Heart left ventricle (tissue), 13 donors: ENCODE measurements around the gene MS4A6A.

Experiments
- CTCF ChIP-seq, 12 donors: fragments of 200-600 bp; sonication (generic) in 4 of 12; IDR thresholded peaks; one replicate each; pipeline versions ENCODE4 v1.5.0 to v1.8.0; 2018 to 2022; ENCODE audit warnings: antibody characterized with exemption in 12 of 12, mild to moderate bottlenecking in 5 of 12
- POLR2A ChIP-seq, 2 donors: fragments of 450-650 bp; IDR thresholded peaks; one replicate each; pipeline ENCODE4 v1.6.1; 2017; ENCODE audit warnings: antibody characterized with exemption in 2 of 2, mild to moderate bottlenecking in 2 of 2, moderate library complexity in 2 of 2
- donor health status: ischemic (EF 13 %, LVEDD 7.1; RV severe dilation, severe dysfunction).
- donor health status: DM: no; HTN: yes; CAD: no.
- donor health status: DM: no; HTN: no; CAD: no.
- donor health status: ischemic (EF 25% LVEDD 6.9; RV normal size, moderate dysfunction).
- donor health status: ischemic (EF 25% LVEDD 5.7; RV mildly dilated, moderate dysfunction).
- donor health status: ischemic (EF 35%, LVEDD 5.7; RV mildly dilated, moderate dysfunction).
- donor health status: nonischemic (EF 11% LVEDD 7.7; RV severe dilation, severe dysfunction).
- donor health status: DM: yes; HTN: yes; CAD: no.
- donor health status: PGD.
- donor health status: ischemic (EF 29% LVEDD 5.4; RV normal size, mild dysfunction).
- donor health status: nonischemic (EF 23%, LVEDD 6.1; RV moderate dilation, normal function).

GRCh38 chr11:60124802-60125432 lies 58.0 kb downstream of the MS4A6A start:
- TF ChIP-seq CTCF (IDR thresholded peaks at IDR 0.05) (no peak), POLR2A (IDR thresholded peaks at IDR 0.05) (no peak)
